ENCODE measurements around the gene MXD3.
"Not testable (repeated sequence)": the region's sequence is repeated elsewhere in the genome, so short reads cannot be mapped to it uniquely, and the experiment has no call there.

MXD3 gene

GRCh38 chr5:177343000-177343399 lies 31.3 kb upstream of the MXD3 start:
- not testable (repeated sequence) for H3K27me3 ChIP-seq (ENCODE audit: low read depth, low read length); H3K4me1 ChIP-seq (ENCODE audit: control insufficient read depth in 1 of 2, insufficient read depth in 2 of 2, low read length in 2 of 2); H3K4me3 ChIP-seq (ENCODE audit: low read depth in 1 of 2, low read length in 2 of 2); H3K27ac ChIP-seq (ENCODE audit: low read length); H3K9me3 ChIP-seq (ENCODE audit: control insufficient read depth in 1 of 2, low read length in 2 of 2)
- peaks cover 18 to 20% of the 10 kb centered on the region in 2 donors for H3K36me3 ChIP-seq (ENCODE audit: control insufficient read depth in 1 of 2, insufficient read depth in 2 of 2, low read length in 2 of 2)

GRCh38 chr5:177339107-177339638 lies 27.5 kb upstream of the MXD3 start:
- no peaks in the 10 kb centered on the region for H3K4me1 ChIP-seq (ENCODE audit: control insufficient read depth in 1 of 2, insufficient read depth in 2 of 2, low read length in 2 of 2)
- no peaks in the 10 kb centered on the region for H3K27me3 ChIP-seq (ENCODE audit: low read depth, low read length)
- H3K4me3 ChIP-seq (ENCODE audit: low read depth in 1 of 2, low read length in 2 of 2): no peak overlapping the region
- H3K36me3 ChIP-seq (ENCODE audit: control insufficient read depth in 1 of 2, insufficient read depth in 2 of 2, low read length in 2 of 2): peaks cover 40 to 58% of the 10 kb centered on the region in 2 donors
- H3K9me3 ChIP-seq (ENCODE audit: control insufficient read depth in 1 of 2, low read length in 2 of 2): no peaks in the 10 kb centered on the region
- H3K27ac ChIP-seq (ENCODE audit: low read length): no peak overlapping the region

- Histone ChIP-seq H3K36me3 (ENCODE audit: control insufficient read depth in 1 of 2, insufficient read depth in 2 of 2, low read length in 2 of 2) (peaks cover 40 to 65% of the 10 kb centered on the region in 2 donors), H3K27me3 (ENCODE audit: low read depth, low read length) (no peaks in the 10 kb centered on the region), H3K4me1 (ENCODE audit: control insufficient read depth in 1 of 2, insufficient read depth in 2 of 2, low read length in 2 of 2) (no peaks in the 10 kb centered on the region), H3K9me3 (ENCODE audit: control insufficient read depth in 1 of 2, low read length in 2 of 2) (no peaks in the 10 kb centered on the region), H3K27ac (ENCODE audit: low read length) (no peak overlapping the region), H3K4me3 (ENCODE audit: low read depth in 1 of 2, low read length in 2 of 2) (no peak overlapping the region)
Measured at GRCh38 chr5:177338251-177339106, 26.8 kb upstream of the MXD3 start.

GRCh38 chr5:177336603-177337494 lies 25.2 kb upstream of the MXD3 start:
- H3K4me3 ChIP-seq (ENCODE audit: low read depth in 1 of 2, low read length in 2 of 2): no peak overlapping the region
- no peaks in the 10 kb centered on the region for H3K27me3 ChIP-seq (ENCODE audit: low read depth, low read length)
- no peaks in the 10 kb centered on the region for H3K9me3 ChIP-seq (ENCODE audit: control insufficient read depth in 1 of 2, low read length in 2 of 2)
- no peaks in the 10 kb centered on the region for H3K4me1 ChIP-seq (ENCODE audit: control insufficient read depth in 1 of 2, insufficient read depth in 2 of 2, low read length in 2 of 2)
- H3K36me3 ChIP-seq (ENCODE audit: control insufficient read depth in 1 of 2, insufficient read depth in 2 of 2, low read length in 2 of 2): peaks cover 40 to 81% of the 10 kb centered on the region in 2 donors
- H3K27ac ChIP-seq (ENCODE audit: low read length): no peak overlapping the region

GRCh38 chr5:177336112-177336511 lies 24.4 kb upstream of the MXD3 start:
- Histone ChIP-seq H3K27me3 (ENCODE audit: low read depth, low read length) (no peaks in the 10 kb centered on the region), H3K9me3 (ENCODE audit: control insufficient read depth in 1 of 2, low read length in 2 of 2) (no peaks in the 10 kb centered on the region), H3K4me1 (ENCODE audit: control insufficient read depth in 1 of 2, insufficient read depth in 2 of 2, low read length in 2 of 2) (no peaks in the 10 kb centered on the region), H3K36me3 (ENCODE audit: control insufficient read depth in 1 of 2, insufficient read depth in 2 of 2, low read length in 2 of 2) (peaks cover 40 to 83% of the 10 kb centered on the region in 2 donors), H3K4me3 (ENCODE audit: low read depth in 1 of 2, low read length in 2 of 2) (no peak overlapping the region), H3K27ac (ENCODE audit: low read length) (no peak overlapping the region)

- H3K36me3 ChIP-seq (ENCODE audit: control insufficient read depth in 1 of 2, insufficient read depth in 2 of 2, low read length in 2 of 2): peaks cover 42 to 86% of the 10 kb centered on the region in 2 donors
- H3K4me1 ChIP-seq (ENCODE audit: control insufficient read depth in 1 of 2, insufficient read depth in 2 of 2, low read length in 2 of 2): no peaks in the 10 kb centered on the region
- H3K27ac ChIP-seq (ENCODE audit: low read length): no peak overlapping the region
- H3K4me3 ChIP-seq (ENCODE audit: low read depth in 1 of 2, low read length in 2 of 2): no peak overlapping the region
- H3K27me3 ChIP-seq (ENCODE audit: low read depth, low read length): no peaks in the 10 kb centered on the region
- no peaks in the 10 kb centered on the region for H3K9me3 ChIP-seq (ENCODE audit: control insufficient read depth in 1 of 2, low read length in 2 of 2)
Measured at GRCh38 chr5:177335701-177336065, 24.0 kb upstream of the MXD3 start.

- Histone ChIP-seq H3K4me1 (ENCODE audit: control insufficient read depth in 1 of 2, insufficient read depth in 2 of 2, low read length in 2 of 2) (no peaks in the 10 kb centered on the region), H3K27ac (ENCODE audit: low read length) (no peak overlapping the region), H3K36me3 (ENCODE audit: control insufficient read depth in 1 of 2, insufficient read depth in 2 of 2, low read length in 2 of 2) (peaks cover 48 to 91% of the 10 kb centered on the region in 2 donors)
Measured at GRCh38 chr5:177334781-177335700, 23.3 kb upstream of the MXD3 start.

GRCh38 chr5:177334155-177334551 lies 22.5 kb upstream of the MXD3 start:
- Histone ChIP-seq H3K4me3 (ENCODE audit: low read depth in 1 of 2, low read length in 2 of 2) (no peak overlapping the region), H3K36me3 (ENCODE audit: control insufficient read depth in 1 of 2, insufficient read depth in 2 of 2, low read length in 2 of 2) (peaks cover 55 to 91% of the 10 kb centered on the region in 2 donors), H3K9me3 (ENCODE audit: control insufficient read depth in 1 of 2, low read length in 2 of 2) (no peaks in the 10 kb centered on the region), H3K4me1 (ENCODE audit: control insufficient read depth in 1 of 2, insufficient read depth in 2 of 2, low read length in 2 of 2) (no peaks in the 10 kb centered on the region), H3K27ac (ENCODE audit: low read length) (no peak overlapping the region), H3K27me3 (ENCODE audit: low read depth, low read length) (no peaks in the 10 kb centered on the region)

More at GRCh38 chr5:177334781-177335700, 23.3 kb upstream of the MXD3 start:
- Histone ChIP-seq H3K4me3 (ENCODE audit: low read depth in 1 of 2, low read length in 2 of 2) (no peak overlapping the region), H3K9me3 (ENCODE audit: control insufficient read depth in 1 of 2, low read length in 2 of 2) (no peaks in the 10 kb centered on the region), H3K27me3 (ENCODE audit: low read depth, low read length) (no peaks in the 10 kb centered on the region)

GRCh38 chr5:177333420-177334154 lies 21.9 kb upstream of the MXD3 start:
- Histone ChIP-seq H3K4me3 (ENCODE audit: low read depth in 1 of 2, low read length in 2 of 2) (no peak overlapping the region), H3K9me3 (ENCODE audit: control insufficient read depth in 1 of 2, low read length in 2 of 2) (no peaks in the 10 kb centered on the region), H3K27ac (ENCODE audit: low read length) (no peak overlapping the region), H3K36me3 (ENCODE audit: control insufficient read depth in 1 of 2, insufficient read depth in 2 of 2, low read length in 2 of 2) (peaks cover 53 to 85% of the 10 kb centered on the region in 2 donors), H3K27me3 (ENCODE audit: low read depth, low read length) (no peaks in the 10 kb centered on the region), H3K4me1 (ENCODE audit: control insufficient read depth in 1 of 2, insufficient read depth in 2 of 2, low read length in 2 of 2) (no peaks in the 10 kb centered on the region)

- Histone ChIP-seq H3K9me3 (ENCODE audit: control insufficient read depth in 1 of 2, low read length in 2 of 2) (no peaks in the 10 kb centered on the region), H3K4me3 (ENCODE audit: low read depth in 1 of 2, low read length in 2 of 2) (no peak overlapping the region), H3K27me3 (ENCODE audit: low read depth, low read length) (no peaks in the 10 kb centered on the region), H3K36me3 (ENCODE audit: control insufficient read depth in 1 of 2, insufficient read depth in 2 of 2, low read length in 2 of 2) (peaks cover 46 to 83% of the 10 kb centered on the region in 2 donors), H3K4me1 (ENCODE audit: control insufficient read depth in 1 of 2, insufficient read depth in 2 of 2, low read length in 2 of 2) (no peaks in the 10 kb centered on the region), H3K27ac (ENCODE audit: low read length) (no peak overlapping the region)
Measured at GRCh38 chr5:177332896-177333260, 21.2 kb upstream of the MXD3 start.
